ENCODE results near the gene LLGL1. TPM values are rescaled to one million over a fixed set of nuclear protein-coding genes. Genes with fewer than 3 reads are reported as not detected.

LLGL1 gene
- total RNA-seq, 2 donors from 2014 or later, result 66.3 to 69.3 TPM

GRCh38 chr17:18230288-18231141 is 5.1 kb downstream of the LLGL1 start:
- Mint-ChIP-seq H3K4me3 (no peak overlapping the region), H3K36me3 (ENCODE audit: low read depth) (peaks cover 13% of the 10 kb centered on the region), H3K4me1 (peaks cover 15% of the 10 kb centered on the region), H3K9me3 (no peaks in the 10 kb centered on the region), H3K27ac (no peak overlapping the region), H3K27me3 (ENCODE audit: insufficient read depth) (no peaks in the 10 kb centered on the region)
- H3K4me3 ChIP-seq (ENCODE audit: low read length), result no peak overlapping the region
- TF ChIP-seq CTCF (conservative IDR thresholded peaks at IDR 0.05), result no peak
- H3K9me3 ChIP-seq (ENCODE audit: control insufficient read depth, low read length), result no peaks in the 10 kb centered on the region
- DNase-seq, result no peak
- 92 to 93% methylated on average over 3 to 14 of the region's 14 CpGs for WGBS, 2 experiments (ENCODE audit: insufficient coverage in 1 of 2, insufficient read length in 1 of 2)
- no peaks in the 10 kb centered on the region for H3K27me3 ChIP-seq (ENCODE audit: control insufficient read depth, insufficient read depth, low read length, poor library complexity, severe bottlenecking)
- H3K9ac ChIP-seq (ENCODE audit: extremely low read depth, low read length, poor library complexity, severe bottlenecking), result no peak overlapping the region
- peak overlapping the region; percentile 76 for H3K27ac ChIP-seq (ENCODE audit: low read depth, low read length)
- H3K4me1 ChIP-seq (ENCODE audit: control insufficient read depth, insufficient read depth, low read length), result peaks cover 5% of the 10 kb centered on the region
- peaks cover 22% of the 10 kb centered on the region for H3K36me3 ChIP-seq (ENCODE audit: control insufficient read depth, insufficient read depth, low read length)

GRCh38 chr17:18231164-18231563 is 5.7 kb downstream of the LLGL1 start:
- Mint-ChIP-seq H3K9me3 (no peaks in the 10 kb centered on the region), H3K27ac (no peak overlapping the region), H3K27me3 (ENCODE audit: insufficient read depth) (no peaks in the 10 kb centered on the region), H3K36me3 (ENCODE audit: low read depth) (peaks cover 13% of the 10 kb centered on the region), H3K4me1 (peaks cover 12% of the 10 kb centered on the region), H3K4me3 (no peak overlapping the region)
- 63 to 80% methylated on average over 3 to 9 of the region's 9 CpGs for WGBS, 2 experiments (ENCODE audit: insufficient coverage in 1 of 2, insufficient read length in 1 of 2)
- H3K4me1 ChIP-seq (ENCODE audit: control insufficient read depth, insufficient read depth, low read length), result peaks cover 5% of the 10 kb centered on the region
- no peaks in the 10 kb centered on the region for H3K27me3 ChIP-seq (ENCODE audit: control insufficient read depth, insufficient read depth, low read length, poor library complexity, severe bottlenecking)
- TF ChIP-seq CTCF (conservative IDR thresholded peaks at IDR 0.05), result no peak
- H3K9ac ChIP-seq (ENCODE audit: extremely low read depth, low read length, poor library complexity, severe bottlenecking), result no peak overlapping the region
- peak overlapping the region; percentile 76 for H3K27ac ChIP-seq (ENCODE audit: low read depth, low read length)
- DNase-seq, result no peak
- peaks cover 27% of the 10 kb centered on the region for H3K36me3 ChIP-seq (ENCODE audit: control insufficient read depth, insufficient read depth, low read length)
- no peak overlapping the region for H3K4me3 ChIP-seq (ENCODE audit: low read length)
- H3K9me3 ChIP-seq (ENCODE audit: control insufficient read depth, low read length), result no peaks in the 10 kb centered on the region

- Histone ChIP-seq H3K4me3 (ENCODE audit: low read length) (no peak overlapping the region), H3K9ac (ENCODE audit: extremely low read depth, low read length, poor library complexity, severe bottlenecking) (no peak overlapping the region), H3K9me3 (ENCODE audit: control insufficient read depth, low read length) (no peaks in the 10 kb centered on the region), H3K4me1 (ENCODE audit: control insufficient read depth, insufficient read depth, low read length) (no peaks in the 10 kb centered on the region), H3K36me3 (ENCODE audit: control insufficient read depth, insufficient read depth, low read length) (peaks cover 39% of the 10 kb centered on the region), H3K27me3 (ENCODE audit: control insufficient read depth, insufficient read depth, low read length, poor library complexity, severe bottlenecking) (no peaks in the 10 kb centered on the region), H3K27ac (ENCODE audit: low read depth, low read length) (no peak overlapping the region)
- no peaks in the 10 kb centered on the region for H3K4me1 Mint-ChIP-seq
- no peak for DNase-seq
- no peaks in the 10 kb centered on the region for H3K27me3 Mint-ChIP-seq (ENCODE audit: insufficient read depth)
- WGBS, 2 experiments (ENCODE audit: insufficient coverage in 1 of 2, insufficient read length in 1 of 2), result 94 to 96% methylated on average over 17 to 22 of the region's 22 CpGs
- TF ChIP-seq CTCF (conservative IDR thresholded peaks at IDR 0.05), result no peak
- H3K9me3 Mint-ChIP-seq, result no peaks in the 10 kb centered on the region
- H3K4me3 Mint-ChIP-seq, result no peak overlapping the region
- H3K36me3 Mint-ChIP-seq (ENCODE audit: low read depth), result peaks cover 32% of the 10 kb centered on the region
- no peak overlapping the region for H3K27ac Mint-ChIP-seq
These were observed 8.5 kb downstream of the LLGL1 start for GRCh38 chr17:18233803-18234518.

Measured in endodermal cell (in vitro differentiated cells).